ENCODE data around the gene OSTN. TPM values are rescaled to one million over a fixed set of nuclear protein-coding genes. Genes with fewer than 3 reads are reported as not detected.
"Not testable (repeated sequence)": the region's sequence is repeated elsewhere in the genome, so short reads cannot be mapped to it uniquely, and the experiment has no call there.

Gene OSTN
- polyA plus RNA-seq, 5 donors: 0.06 to 0.20 (median 0.07) TPM; not detected in 1

GRCh38 chr3:191234216-191234615, 35.2 kb downstream of the OSTN start:
- no peak for DNase-seq

DNA sequence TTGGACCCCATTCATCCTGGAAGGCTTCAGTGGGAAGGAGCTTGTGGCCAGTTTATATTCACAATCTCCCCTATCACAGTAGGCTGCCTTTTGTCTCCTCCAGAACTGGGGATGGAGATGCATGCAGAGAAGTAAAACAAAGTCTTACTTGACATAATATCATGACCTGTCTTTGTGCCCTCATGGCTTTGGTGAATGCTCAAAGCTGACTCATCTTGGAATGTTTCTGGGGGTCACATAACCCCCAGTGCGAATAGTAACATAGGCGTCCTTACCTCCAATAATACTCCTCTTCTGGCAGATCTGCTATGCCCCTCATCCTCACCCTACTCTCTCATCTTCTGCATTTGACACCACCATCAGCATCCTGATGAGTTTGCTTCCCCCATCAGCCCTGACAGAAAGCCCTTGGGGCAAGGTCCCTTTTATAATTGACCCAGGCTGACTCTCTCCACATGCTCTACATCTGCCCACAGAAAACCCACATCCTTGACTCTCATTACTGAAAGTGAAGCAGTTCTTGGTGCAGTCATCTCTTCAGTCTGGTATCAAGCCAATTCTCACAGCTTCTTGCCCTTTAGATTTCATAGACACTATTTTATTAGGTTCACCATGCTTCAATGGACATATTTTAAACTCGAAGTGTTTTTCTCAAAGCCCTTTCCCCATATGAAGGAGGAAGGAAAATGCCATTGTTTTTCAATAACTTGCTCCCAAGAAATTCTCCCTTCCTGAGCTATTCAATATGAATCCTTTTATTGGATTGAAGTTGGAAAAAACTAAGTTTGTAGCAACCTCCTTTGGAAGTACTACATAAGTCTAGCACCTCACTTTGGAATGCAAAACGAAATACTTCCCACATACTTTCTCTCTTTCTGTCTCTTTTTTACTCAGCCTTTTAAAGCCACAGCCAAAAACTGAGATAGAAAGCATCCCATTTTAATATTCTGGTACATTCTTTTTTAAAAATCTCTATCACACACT, 36.6 kb downstream of the OSTN start:
- no peak for DNase-seq

DNA sequence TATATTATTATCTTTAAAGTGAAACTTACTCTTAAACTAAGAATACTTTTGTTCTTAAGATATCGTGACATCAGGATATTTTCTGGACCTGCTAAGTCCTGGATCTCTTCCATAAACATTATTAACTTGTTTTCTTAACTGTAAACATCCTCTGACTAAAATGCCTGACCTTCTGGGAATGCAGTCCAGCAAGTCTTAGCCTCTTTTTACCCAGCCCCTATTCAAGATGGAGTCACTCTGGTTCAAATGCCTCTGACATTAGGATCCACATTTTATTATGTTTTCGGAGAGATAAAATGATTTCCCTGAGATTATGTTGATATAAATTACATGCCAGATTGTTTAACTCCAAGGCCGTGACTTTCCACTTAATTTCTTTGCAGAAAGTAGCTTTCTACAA, 37.6 kb downstream of the OSTN start:
- no peak for DNase-seq

- no peak for DNase-seq
Observed at GRCh38 chr3:191237047-191237882, 38.2 kb downstream of the OSTN start.

DNA sequence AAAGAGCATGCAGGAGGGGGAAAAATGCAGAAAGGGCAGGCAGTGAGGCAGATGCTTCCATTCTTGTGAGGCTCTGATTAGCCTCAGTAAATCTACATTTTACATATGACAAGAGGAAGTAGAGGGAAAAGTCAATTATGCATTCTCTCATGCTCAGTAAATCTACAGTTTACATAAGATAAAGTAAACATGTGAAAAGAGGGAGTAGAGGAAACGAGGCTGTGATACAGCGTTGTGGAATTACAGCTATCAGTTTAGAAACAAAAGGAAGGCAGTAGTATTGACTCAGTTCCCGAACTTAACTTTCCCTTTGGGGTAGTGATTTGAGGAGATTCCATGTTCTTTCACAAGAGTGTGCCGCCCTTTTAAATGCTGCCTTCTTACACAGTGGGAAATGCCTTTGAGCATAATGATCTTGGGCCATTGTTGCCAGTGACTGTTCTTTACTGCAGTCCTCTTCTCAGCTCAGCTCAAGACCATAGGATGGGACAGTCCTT, 39.3 kb downstream of the OSTN start:
- no peak for DNase-seq

DNA sequence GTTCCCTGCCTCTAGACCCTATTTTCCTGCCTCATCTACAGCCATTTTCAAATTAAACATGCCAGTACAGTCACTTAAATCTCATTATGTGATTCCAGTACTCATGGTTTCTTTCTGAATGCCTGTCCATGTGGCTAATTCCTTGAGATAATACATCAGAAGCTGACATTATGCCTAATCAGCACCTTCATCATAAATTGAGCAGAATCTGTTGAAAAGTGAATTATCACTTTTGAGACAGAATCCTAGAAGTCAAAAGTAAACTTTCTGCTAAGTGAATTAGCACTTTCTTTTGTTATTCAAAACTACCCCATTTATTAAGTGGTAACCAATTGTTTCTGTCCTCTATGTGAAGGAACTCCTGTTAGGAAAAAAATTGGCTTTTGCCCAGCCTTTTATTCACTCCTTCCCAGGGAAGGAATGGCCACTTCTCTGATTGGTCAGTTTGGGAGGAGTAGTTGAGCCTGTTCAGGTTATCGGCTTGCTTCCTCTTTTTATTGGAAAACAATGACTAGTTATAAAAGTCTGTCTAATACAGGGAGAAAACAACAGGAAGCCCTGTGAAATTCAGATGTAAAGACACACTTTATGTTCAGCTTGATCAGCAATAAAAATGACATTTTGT, 40.5 kb downstream of the OSTN start:
- no peak for DNase-seq

DNA sequence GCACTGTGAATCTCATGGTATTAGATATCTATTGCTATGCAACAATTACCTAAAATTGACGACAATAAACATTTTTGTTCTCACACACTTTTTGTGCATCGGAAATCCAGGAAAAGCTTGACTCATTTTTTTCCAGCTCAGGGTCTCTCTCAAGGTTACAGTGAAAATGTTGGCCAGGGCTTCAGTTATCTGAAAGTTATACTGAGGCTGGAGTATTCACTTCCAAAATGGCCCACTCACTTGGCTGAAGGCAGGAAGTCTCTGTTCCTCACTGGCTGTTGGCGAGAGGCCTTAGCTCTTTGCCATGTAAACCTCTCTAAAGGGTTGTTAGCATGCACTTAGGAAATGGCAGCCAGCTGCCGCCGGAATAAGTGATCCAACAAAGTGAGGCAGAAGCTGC, 41.4 kb downstream of the OSTN start:
- no peak for DNase-seq

GRCh38 chr3:191244242-191244867, 45.3 kb downstream of the OSTN start:
- DNase-seq: no peak

GRCh38 chr3:191246034-191246433, 47.0 kb downstream of the OSTN start:
- DNase-seq: not testable (repeated sequence)

DNA sequence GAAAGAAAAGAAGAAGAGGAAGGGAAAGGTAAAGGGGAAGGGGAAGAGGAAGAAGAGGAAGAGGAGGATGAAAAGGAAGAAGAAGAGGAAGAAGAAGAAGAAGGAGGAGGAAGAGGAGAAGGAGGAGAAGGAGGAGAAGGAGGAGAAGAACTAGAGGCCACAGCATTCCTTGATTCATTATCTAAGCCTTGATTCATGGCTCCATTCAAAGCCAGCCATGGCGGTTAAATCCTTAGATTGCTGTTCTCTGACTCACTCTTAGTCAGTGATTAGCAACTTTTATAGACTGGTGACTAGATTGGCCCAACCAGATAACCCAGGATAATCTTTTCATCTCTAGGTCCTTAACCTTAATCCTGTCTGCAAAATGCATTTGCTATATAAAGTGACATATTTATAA, 47.6 kb downstream of the OSTN start:
- DNase-seq: no peak

GRCh38 chr3:191253089-191253799, 54.2 kb downstream of the OSTN start:
- DNase-seq: no peak

DNA sequence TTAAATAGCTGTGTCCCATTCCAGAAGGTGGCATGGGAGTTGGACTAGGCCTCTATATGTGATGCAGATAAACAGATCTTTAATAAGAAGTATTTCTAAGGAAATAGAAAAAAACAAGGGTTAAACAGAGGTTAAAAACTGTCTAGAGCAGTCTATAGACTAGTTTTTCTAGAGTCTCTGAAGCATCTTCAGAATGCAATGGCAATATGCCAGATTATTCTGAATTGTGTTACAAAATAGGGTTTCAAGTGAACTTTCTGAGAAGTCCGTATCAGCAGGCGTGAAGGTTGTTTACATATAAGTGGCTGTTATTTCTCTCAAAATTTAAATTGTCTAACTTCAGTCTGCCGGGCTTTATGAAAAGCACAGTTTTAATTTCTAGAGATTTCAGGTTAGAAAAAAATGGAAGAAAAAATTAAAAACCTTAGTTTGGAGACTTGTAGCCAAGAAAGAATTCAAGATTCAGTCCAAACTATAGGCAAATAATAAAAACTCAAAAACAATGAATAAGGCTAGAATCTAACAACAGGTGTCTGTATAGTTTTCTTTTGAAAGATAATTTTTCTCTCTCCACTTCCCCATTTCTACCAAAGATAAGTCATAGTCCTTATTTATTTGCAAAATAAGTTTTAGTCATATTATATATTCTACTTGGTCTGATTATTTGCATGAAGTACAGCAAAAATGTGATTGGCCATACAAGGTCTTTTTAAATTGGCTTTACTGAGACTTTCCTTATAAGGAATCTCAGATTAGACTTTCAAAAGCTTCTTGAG, 55.2 kb downstream of the OSTN start:
- no peak for DNase-seq

DNA sequence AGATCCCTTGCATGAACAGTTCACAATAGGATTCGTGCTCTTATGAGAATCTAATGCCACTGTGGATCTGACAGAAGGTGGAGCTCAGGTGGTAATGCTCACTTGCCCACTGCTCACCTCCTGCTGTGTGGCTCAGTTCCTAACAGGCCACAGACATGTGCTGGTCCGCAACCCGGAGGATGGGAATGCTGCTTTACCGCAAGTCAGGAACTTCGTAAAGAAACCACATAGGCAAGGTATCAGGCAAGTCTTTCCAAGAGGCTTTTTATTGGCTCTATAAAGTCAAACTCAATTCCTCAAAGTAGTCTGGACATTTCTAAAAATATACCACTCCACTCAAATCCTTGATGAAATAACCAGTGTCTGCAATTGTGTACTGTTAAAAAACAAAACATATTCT, 56.1 kb downstream of the OSTN start:
- no peak for DNase-seq

- DNase-seq: no peak
Observed at GRCh38 chr3:191256405-191256804, 57.4 kb downstream of the OSTN start.

- DNase-seq: no peak
Observed at GRCh38 chr3:191257286-191257685, 58.2 kb downstream of the OSTN start.

DNA sequence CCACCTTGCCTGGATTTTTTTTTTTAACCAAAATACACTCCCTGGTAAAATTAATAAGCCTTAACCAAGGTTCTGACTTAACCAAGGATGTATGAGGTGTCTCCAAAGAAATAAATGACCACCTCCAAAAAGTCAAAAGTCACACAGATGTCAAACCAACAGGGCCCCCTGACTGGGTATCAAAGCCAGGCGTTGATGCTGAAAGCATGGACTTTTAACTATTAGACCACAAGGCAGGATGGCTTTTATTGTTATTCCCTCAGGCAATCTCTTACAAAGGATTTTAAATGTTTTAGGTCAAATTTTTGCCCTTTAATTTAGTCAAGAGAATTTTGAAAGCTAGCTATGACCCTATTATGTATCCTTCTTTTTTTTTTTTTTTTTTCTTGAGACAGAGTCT, 60.4 kb downstream of the OSTN start:
- no peak for DNase-seq

DNA sequence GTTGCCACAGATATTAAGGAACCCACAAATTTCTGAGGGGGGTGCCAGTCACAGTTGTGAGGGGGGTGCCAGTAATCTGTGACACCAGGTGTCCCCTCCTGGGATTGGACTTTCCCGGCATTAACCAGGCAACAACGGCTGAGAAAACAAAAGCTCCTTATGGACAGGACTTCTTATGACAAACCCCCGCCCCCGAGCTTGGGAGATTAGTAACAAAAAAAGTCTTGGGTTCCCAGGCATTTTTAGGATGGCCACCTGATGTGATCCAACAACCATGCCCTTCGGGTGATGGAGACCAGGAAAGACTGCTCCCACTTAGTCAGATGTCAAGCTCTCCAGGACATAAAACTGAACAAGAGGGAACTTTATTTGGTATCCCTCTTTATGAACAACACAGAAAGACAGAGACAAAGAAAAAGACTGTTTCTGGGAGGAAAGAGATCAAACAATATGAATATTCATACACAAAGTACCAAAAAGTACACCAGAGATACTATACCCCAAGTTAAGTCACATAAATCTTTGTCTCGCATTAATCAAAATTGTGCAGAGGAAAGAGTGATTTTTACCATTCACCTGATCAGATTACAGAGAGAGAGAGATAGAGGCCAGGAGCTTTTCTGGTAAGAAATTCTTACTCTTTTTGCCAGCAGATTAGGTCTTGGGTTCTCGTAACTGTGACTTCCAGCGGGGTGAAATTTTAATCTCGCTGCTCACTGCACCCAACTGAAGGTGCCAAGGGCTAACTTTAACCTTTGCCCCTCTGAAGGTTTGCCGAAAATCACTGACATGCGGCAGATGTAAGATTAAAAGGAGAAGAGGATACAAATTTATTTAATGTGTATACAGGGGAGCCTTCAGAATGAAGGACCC, 61.6 kb downstream of the OSTN start:
- no peak for DNase-seq

DNA sequence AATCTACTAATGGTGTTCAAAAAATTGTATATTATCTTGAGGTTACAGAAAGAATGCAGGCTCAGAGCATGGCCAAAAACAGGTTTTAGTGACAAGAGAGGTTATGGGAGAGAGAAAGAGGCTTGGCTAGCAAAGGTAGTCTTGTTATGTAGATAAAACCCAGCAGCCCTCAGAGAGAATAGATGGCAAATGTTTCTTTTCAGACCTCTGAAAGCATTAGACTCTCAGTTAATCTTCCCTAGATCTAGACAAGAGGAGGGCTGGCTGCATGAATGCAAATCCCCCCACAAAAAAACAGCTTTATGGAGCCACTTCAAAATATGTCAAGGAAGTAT, 62.2 kb downstream of the OSTN start:
- no peak for DNase-seq

DNA sequence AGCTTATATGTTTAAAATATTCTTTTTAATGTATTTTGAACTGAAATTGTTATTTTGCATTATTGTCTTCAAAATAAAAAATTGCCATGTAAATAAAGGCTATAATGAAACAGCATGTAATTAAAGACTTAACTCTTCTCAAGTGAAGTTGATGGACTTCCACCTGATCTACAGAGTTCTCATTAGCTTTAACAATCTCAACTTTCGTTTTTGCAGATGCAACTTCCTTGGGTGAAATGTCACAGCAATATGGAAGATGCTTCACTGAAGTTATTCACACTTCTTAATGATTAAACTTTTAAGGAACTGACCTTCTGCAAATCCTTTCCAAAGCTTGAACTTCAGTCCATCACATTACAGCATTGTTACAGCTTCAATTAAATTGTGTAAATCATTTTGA, 63.6 kb downstream of the OSTN start:
- no peak for DNase-seq
